ENCODE data around the gene EIF4EBP2.

Gene EIF4EBP2

DNA sequence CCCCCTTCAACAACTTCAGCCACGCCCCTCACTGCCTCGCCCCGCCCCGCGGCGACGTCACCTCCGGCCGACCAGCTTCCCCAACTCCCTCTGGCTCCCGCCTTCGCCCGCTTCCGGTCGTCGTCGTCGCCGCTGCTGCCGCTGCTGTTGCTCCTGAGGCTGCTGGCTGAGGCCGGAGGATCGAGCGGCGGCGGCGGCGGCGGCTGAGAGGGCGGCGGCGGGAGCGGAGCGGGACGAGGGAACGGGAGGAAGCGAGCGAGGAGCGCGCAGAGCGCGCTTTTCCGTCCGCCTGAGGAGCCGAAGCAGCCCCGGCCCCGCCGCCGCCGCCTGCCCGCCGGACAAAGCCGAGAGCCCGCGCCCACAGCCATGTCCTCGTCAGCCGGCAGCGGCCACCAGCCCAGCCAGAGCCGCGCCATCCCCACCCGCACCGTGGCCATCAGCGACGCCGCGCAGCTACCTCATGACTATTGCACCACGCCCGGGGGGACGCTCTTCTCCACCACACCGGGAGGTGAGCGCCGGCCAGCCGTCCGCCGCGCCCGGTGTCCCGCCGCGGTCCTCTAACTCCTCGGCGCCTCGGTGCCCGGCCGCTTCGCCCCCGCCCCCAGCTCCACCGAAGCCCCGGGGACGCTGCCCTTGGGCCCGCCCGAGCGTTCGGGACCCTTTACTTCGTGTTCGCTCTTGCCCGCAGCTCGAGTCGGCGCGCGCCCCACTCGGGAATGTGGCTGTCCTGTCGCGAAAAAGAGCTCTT, at the start of gene EIF4EBP2:
TSS of gene EIF4EBP2 (plus strand) at position 110 of the 751 bp plus-strand sequence. CDS start at position 367, 257 bp downstream.
- peak; percentile 96 for DNase-seq (ENCODE audit: low spot score)

DNA sequence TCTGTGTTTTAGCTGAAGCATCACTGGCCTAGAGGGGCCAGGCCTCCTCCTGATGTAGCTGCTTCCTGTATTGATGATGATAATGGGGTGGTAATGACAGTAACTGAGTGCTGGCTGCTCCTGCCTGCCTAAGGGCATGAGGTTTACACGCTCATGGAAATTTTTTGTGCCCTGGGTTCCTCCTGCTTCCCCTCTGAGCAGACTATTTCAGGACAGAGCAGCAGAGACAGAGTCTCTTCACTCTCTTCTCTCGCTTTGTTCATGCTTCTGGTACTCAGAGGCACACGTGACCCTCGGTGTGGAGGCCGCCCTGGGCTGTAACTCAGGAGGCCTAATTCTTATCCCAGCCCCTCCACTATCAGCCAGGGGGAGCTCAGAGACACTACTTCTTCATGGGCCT, 49.4 kb upstream of the EIF4EBP2 start:
- no peak for DNase-seq (ENCODE audit: low spot score)

- no peak for DNase-seq (ENCODE audit: low spot score)
Measured at GRCh38 chr10:70355051-70356021, 48.6 kb upstream of the EIF4EBP2 start.

- no peak for DNase-seq (ENCODE audit: low spot score)
Measured at GRCh38 chr10:70357565-70357964, 46.4 kb upstream of the EIF4EBP2 start.

- DNase-seq (ENCODE audit: low spot score) = no peak
Measured at GRCh38 chr10:70358446-70358845, 45.5 kb upstream of the EIF4EBP2 start.

- no peak for DNase-seq (ENCODE audit: low spot score)
Measured at GRCh38 chr10:70359017-70359550, 44.9 kb upstream of the EIF4EBP2 start.

DNA sequence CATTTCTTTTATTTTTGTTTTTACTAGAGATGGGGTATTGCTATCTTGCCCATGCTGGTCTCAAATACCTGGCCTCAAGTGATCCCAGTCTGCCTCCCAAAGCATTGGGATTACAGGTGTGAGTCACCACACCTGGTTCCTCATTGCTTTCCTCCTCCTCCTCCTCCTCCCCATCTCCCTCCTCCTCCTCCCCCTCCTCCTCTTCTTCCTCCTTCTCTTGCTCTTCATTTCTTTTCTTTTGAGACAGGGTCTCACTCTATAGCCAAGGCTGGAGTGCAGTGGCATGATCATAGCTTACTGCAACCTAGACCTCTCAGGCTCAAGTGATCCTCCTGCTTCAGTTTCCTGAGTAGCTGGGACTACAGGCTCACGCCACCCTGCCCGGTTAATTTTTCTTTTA, 43.7 kb upstream of the EIF4EBP2 start:
- no peak for DNase-seq (ENCODE audit: low spot score)

- no peak for DNase-seq (ENCODE audit: low spot score)
Measured at GRCh38 chr10:70362328-70362727, 41.6 kb upstream of the EIF4EBP2 start.

DNA sequence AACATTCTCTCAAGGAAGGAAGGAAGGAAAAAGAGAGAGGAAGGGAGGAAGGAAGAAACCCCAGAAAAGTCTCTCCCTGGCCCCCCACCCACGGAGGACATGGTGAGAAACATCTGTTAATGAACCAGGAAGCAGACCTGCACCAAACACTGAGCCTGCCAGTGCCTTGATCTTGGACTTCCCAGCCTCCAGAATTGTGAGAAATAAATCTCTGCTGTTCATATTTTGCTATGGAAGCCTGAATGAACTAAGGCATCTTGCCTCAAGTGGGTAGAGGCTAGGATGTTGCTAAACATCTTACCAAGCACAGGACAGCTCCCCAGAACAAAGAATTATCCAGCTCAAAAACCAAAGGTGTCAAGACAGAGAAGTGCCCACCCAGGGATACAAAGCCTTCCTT, 40.7 kb upstream of the EIF4EBP2 start:
- no peak for DNase-seq (ENCODE audit: low spot score)

GRCh38 chr10:70363971-70364771, 39.8 kb upstream of the EIF4EBP2 start:
- peak; percentile 84 for DNase-seq (ENCODE audit: low spot score)

DNA sequence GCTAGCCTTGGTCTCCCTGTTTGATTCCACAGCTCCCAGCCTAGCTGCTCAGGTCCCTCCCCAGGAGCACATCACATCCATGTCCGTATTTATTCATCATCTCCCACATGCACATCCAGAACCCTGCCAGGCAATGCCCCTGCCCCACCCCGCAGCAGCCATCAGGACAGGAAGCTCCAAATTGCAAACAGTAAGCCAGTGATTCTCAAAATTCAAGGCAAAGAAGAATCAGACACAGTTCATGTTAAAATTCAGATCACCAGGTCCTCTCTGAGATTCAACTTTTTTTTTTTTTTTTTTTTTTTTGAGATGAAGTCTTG, 39.2 kb upstream of the EIF4EBP2 start:
- no peak for DNase-seq (ENCODE audit: low spot score)

GRCh38 chr10:70367195-70367796, 36.6 kb upstream of the EIF4EBP2 start:
- no peak for DNase-seq (ENCODE audit: low spot score)

DNA sequence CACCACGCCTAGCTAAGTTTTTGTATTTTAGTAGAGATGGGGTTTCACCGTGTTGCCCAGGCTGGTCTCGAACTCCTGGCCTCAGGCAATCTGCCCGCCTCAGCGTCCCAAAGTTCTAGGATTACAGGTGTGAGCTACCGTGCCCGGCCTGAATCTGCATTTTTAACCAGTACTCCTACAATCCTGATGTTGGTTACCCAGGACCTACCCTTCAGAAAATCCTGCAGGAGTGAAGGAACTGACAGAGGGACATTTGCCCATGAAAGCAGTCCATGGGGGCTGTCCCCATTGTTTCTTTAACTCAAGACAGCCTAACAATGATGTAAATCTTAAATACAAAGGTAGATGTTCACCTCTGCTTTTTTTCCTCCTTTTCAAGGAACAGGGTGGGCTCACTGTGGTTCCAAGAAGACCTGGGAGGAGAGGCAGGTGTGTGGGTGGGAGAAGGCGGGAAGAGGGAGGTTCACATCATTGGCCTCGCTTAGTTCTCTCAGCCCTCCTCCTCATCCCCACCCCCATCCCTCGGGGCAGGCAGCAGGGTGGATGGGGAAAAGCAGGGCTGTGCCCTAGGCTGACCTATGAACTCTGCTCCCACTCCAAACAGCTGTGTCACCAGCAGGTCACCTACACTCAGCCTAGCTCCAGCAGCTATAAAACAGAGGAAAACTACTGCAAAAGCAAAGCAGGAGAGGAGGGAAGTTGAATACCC, 35.0 kb upstream of the EIF4EBP2 start:
- DNase-seq (ENCODE audit: low spot score) = no peak

GRCh38 chr10:70369498-70370018, 34.4 kb upstream of the EIF4EBP2 start:
- DNase-seq (ENCODE audit: low spot score) = no peak

DNA sequence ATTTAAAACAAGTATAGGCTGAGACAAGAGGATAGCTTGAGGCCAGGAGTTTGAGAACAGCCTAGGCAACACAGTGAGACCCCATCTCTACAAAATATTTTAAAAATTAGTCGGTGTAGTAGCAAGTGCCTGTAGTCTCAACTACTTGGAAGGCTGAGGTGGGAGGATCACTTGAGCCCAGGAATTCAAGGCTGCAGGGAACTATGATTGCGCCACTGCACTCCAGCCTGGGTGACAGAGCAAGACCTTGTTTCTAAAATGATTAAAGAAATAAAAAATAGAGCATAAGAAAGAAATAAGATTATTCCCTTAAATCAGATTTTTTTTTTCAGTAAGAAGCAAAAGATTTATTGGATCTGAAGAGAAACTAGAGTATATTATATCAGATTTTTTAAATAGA, 33.2 kb upstream of the EIF4EBP2 start:
- DNase-seq (ENCODE audit: low spot score) = no peak

DNA sequence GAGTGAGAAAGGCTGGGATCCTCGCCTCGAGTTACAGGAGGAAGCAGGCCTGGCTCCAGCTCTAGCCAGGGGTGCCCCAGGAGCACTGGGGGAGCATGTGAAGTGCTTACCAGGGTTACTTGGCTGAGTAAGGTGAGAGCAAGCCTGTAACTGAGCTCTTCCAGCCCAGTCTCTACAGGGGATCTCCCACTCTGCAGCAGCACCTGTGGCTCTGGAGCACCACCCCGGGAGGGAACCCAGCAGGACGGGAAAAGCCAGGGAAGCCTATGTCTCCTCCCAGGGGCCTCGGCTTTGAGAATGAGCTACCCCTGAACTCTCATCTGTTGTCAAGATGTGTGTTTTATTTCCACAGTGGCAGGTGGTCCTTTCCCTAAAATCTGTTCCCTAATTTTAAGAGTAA, 32.1 kb upstream of the EIF4EBP2 start:
- DNase-seq (ENCODE audit: low spot score) = no peak

- DNase-seq (ENCODE audit: low spot score) = no peak
Measured at GRCh38 chr10:70374775-70375614, 28.9 kb upstream of the EIF4EBP2 start.

DNA sequence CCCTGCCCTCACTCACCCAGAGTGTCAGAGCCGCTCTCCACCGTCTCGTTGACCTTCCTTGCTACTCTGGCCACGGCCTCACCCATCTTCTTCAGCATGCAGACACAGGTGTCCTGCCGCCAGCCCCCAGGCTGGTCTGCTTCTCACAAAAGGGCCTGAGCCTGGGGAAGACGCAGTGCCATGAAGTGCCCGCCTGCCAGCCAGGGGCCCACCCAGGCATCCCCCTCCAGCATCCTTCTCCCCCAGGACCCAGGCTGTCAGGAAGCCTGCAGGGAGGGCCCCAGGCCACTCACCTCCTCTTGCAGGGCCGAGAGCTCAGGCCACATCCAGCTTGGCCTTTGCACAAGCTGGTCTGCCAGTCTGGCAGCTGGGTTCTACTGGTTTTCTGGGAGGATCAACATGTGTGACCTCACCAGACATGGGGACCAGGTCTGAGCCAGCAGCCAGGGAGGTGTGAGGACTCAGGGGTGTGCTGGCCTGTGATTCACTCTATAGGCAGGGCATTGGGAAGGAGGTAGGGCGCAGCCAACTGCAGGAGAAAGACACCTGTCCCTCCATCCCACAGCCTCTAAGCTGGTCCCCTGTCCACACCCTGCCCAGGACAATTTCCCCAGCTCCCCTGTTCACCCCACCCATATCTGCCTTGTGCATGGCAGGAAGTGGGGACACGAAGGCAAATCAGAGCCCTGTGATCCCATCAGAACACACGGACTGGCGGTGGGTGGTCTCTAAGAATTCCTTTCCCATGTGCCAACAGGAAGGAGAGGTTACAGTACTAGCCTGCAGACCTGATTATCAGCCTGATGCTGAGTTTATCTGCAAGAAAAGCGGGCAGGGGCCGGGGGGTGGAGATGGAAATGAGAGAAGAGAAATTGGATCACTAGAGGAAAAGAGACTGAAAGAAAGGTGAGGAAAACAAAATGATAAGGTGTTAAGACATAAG, 27.2 kb upstream of the EIF4EBP2 start:
- no peak for DNase-seq (ENCODE audit: low spot score)

GRCh38 chr10:70378122-70378521, 25.8 kb upstream of the EIF4EBP2 start:
- DNase-seq (ENCODE audit: low spot score) = no peak

All from CD4-positive, alpha-beta T cell treated with Interleukin-6 at 100 ng/mL for 8 hours (primary cell).